Measurements from ENCODE around the gene PCSK7. TPM values are rescaled to one million over a fixed set of nuclear protein-coding genes. Genes with fewer than 3 reads are reported as not detected.
A peak's percentile ranks its signal among the peaks of the same experiment; 100 is the strongest.

PCSK7 gene
- total and polyA plus RNA-seq, 10 of the 15 experiments (the other 5 are each of a cell fraction or from before 2014, with no cell fraction given): 5.5 to 81.5 (median 51.6) TPM

DNA sequence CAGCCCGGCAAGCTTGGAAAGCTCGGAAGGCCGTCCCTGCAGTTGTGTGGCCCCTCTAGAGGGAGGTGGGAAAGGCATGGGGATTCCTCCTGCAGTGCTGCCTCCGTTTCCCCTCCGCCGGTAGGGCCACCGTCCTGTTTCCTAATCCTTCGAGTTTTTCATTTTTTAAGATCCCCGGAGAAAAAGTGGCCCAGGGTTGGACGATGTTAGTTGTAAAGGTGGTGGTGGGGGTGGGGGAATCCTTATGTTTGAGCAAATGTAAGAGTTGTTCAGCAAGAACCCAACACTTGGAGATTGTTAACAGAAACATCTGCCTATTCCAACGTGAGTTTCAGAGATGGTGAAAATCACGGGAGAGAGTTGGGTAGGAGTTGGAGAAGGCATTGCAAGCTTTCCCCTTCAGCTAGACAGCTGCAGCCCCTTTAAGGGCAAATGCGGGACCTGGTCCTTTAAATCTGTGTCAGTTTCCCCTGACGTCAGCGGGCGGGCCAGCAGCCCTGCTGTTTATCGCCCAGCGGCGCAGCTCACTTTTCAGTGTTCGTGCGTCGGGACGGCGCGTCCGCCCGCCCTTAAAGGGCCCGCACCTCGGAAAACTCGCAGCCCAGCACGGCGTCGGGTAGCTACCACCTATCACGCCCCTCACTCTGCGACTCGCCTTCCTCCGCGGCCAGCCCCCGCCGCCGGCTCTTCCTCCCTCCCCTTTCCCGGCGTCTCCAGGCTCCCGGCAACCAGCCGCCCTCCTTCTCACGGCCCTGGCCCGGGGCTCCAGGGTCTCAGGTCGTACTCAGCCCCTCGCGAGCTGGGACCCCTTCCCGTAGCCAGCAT is 53.5 kb downstream of the PCSK7 start, which contains the start of gene SIDT2 (continued):
- TF ChIP-seq, protein P1, sequence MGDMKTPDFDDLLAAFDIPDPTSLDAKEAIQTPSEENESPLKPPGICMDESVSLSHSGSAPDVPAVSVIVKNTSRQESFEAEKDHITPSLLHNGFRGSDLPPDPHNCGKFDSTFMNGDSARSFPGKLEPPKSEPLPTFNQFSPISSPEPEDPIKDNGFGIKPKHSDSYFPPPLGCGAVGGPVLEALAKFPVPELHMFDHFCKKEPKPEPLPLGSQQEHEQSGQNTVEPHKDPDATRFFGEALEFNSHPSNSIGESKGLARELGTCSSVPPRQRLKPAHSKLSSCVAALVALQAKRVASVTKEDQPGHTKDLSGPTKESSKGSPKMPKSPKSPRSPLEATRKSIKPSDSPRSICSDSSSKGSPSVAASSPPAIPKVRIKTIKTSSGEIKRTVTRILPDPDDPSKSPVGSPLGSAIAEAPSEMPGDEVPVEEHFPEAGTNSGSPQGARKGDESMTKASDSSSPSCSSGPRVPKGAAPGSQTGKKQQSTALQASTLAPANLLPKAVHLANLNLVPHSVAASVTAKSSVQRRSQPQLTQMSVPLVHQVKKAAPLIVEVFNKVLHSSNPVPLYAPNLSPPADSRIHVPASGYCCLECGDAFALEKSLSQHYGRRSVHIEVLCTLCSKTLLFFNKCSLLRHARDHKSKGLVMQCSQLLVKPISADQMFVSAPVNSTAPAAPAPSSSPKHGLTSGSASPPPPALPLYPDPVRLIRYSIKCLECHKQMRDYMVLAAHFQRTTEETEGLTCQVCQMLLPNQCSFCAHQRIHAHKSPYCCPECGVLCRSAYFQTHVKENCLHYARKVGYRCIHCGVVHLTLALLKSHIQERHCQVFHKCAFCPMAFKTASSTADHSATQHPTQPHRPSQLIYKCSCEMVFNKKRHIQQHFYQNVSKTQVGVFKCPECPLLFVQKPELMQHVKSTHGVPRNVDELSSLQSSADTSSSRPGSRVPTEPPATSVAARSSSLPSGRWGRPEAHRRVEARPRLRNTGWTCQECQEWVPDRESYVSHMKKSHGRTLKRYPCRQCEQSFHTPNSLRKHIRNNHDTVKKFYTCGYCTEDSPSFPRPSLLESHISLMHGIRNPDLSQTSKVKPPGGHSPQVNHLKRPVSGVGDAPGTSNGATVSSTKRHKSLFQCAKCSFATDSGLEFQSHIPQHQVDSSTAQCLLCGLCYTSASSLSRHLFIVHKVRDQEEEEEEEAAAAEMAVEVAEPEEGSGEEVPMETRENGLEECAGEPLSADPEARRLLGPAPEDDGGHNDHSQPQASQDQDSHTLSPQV (IDR thresholded peaks at IDR 0.05): no peak
- peak; percentile 72 for TF ChIP-seq NBN (IDR thresholded peaks at IDR 0.05)
- TF ChIP-seq RAD21 (IDR thresholded peaks at IDR 0.05; ENCODE audit: insufficient read depth, low read depth, low read length): no peak
- TF ChIP-seq ZBED1 (IDR thresholded peaks at IDR 0.05; ENCODE audit: borderline replicate concordance): no peak
- TF ChIP-seq FOXK2 (IDR thresholded peaks at IDR 0.05): peak; percentile 83
- TF ChIP-seq EP300 (IDR thresholded peaks at IDR 0.05; ENCODE audit: borderline replicate concordance in 1 of 2, control insufficient read depth in 1 of 2, low read depth in 2 of 2, low read length in 2 of 2): peak in 1 of 2 experiments; percentile 41; a peak in 1 of 4 replicates
- TF ChIP-seq POLR2A (IDR thresholded peaks at IDR 0.05; ENCODE audit: low read depth, low read length): peak; percentile 79
- TF ChIP-seq STAT1 (conservative IDR thresholded peaks at IDR 0.05): no peak
- no peak for TF ChIP-seq CHD4 (IDR thresholded peaks at IDR 0.05)
- TF ChIP-seq, protein P2, sequence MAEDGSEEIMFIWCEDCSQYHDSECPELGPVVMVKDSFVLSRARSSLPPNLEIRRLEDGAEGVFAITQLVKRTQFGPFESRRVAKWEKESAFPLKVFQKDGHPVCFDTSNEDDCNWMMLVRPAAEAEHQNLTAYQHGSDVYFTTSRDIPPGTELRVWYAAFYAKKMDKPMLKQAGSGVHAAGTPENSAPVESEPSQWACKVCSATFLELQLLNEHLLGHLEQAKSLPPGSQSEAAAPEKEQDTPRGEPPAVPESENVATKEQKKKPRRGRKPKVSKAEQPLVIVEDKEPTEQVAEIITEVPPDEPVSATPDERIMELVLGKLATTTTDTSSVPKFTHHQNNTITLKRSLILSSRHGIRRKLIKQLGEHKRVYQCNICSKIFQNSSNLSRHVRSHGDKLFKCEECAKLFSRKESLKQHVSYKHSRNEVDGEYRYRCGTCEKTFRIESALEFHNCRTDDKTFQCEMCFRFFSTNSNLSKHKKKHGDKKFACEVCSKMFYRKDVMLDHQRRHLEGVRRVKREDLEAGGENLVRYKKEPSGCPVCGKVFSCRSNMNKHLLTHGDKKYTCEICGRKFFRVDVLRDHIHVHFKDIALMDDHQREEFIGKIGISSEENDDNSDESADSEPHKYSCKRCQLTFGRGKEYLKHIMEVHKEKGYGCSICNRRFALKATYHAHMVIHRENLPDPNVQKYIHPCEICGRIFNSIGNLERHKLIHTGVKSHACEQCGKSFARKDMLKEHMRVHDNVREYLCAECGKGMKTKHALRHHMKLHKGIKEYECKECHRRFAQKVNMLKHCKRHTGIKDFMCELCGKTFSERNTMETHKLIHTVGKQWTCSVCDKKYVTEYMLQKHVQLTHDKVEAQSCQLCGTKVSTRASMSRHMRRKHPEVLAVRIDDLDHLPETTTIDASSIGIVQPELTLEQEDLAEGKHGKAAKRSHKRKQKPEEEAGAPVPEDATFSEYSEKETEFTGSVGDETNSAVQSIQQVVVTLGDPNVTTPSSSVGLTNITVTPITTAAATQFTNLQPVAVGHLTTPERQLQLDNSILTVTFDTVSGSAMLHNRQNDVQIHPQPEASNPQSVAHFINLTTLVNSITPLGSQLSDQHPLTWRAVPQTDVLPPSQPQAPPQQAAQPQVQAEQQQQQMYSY (CRISPR knock-in tag; IDR thresholded peaks at IDR 0.05): no peak
- no peak for TF ChIP-seq CEBPB (IDR thresholded peaks at IDR 0.05; ENCODE audit: borderline replicate concordance in 1 of 2, low read depth in 2 of 2, low read length in 2 of 2)
- TF ChIP-seq ATF7 (IDR thresholded peaks at IDR 0.05; ENCODE audit: low read depth): peak; percentile 97
- no peak for TF ChIP-seq TCF12 (IDR thresholded peaks at IDR 0.05; ENCODE audit: low read depth, low read length)
- TF ChIP-seq ATF2 (IDR thresholded peaks at IDR 0.05; ENCODE audit: low read length): peak; percentile 78
- TF ChIP-seq, protein P3, sequence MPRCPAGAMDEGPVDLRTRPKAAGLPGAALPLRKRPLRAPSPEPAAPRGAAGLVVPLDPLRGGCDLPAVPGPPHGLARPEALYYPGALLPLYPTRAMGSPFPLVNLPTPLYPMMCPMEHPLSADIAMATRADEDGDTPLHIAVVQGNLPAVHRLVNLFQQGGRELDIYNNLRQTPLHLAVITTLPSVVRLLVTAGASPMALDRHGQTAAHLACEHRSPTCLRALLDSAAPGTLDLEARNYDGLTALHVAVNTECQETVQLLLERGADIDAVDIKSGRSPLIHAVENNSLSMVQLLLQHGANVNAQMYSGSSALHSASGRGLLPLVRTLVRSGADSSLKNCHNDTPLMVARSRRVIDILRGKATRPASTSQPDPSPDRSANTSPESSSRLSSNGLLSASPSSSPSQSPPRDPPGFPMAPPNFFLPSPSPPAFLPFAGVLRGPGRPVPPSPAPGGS (IDR thresholded peaks at IDR 0.05; ENCODE audit: borderline replicate concordance, insufficient read depth, low read depth, low read length, poor library complexity, severe bottlenecking): no peak
- TF ChIP-seq DPF2 (IDR thresholded peaks at IDR 0.05): no peak
- no peak for TF ChIP-seq NR2C2 (IDR thresholded peaks at IDR 0.05; ENCODE audit: borderline replicate concordance, control insufficient read depth, insufficient read length, low read depth)

All from GM12878 (cell line).